Measurements from ENCODE around the gene SNRNP27.

DNA sequence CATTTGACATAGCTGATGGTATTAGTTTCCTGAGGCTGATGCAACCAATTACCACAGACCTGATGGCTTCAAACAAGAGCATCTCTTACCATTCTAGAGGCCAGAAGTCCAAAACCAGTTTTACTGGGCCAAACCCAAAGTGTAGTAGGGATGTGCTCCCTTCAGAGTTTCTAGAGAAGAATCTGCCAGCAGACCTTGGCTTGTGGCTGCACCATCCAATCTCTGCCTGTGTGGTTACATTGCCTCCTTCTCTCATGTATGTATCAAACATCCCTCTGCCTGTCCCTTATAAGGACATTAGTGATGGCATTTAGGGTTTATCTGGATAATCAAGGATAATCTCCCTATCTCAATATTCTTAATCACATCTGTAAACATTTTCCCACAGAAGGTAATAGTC lies 4.5 kb upstream of the SNRNP27 start:
- no peak for TF ChIP-seq TCF12 (IDR thresholded peaks at IDR 0.05; ENCODE audit: low read depth, low read length)
- no peak for TF ChIP-seq CBX5 (IDR thresholded peaks at IDR 0.05; ENCODE audit: low read depth, low read length)
- no peak for TF ChIP-seq CTCF (IDR thresholded peaks at IDR 0.05; ENCODE audit: control extremely low read depth in 1 of 3, insufficient read depth in 1 of 3, low read depth in 1 of 3, low read length in 3 of 3)
- no peak for TF ChIP-seq RBBP5 (IDR thresholded peaks at IDR 0.05; ENCODE audit: borderline replicate concordance, low read depth, low read length)
- no peak for TF ChIP-seq TBP (IDR thresholded peaks at IDR 0.05; ENCODE audit: low read depth, low read length)
- no peak for TF ChIP-seq EP300 (IDR thresholded peaks at IDR 0.05; ENCODE audit: borderline replicate concordance in 1 of 2, low read depth in 2 of 2, low read length in 2 of 2)
- no peak for TF ChIP-seq GTF2F1 (IDR thresholded peaks at IDR 0.05; ENCODE audit: borderline replicate concordance, low read depth, low read length)

Data from H1 (cell line).